K562 (cell line): Measurements from ENCODE around the gene ADAR. TPM values are rescaled to one million over a fixed set of nuclear protein-coding genes. Genes with fewer than 3 reads are reported as not detected.

Experiments
- ATAC-seq: fragments of 200-7000 bp; cut with Tn5 transposase; 3 replicates; pipeline ENCODE4 v1.9.1; 2020; ENCODE audit warnings: moderate library complexity
- BruUV-seq: library from RNA; stranded (reverse); fragments of 400-500 nt; replicated peaks from 2 replicates; lab custom pipeline; 2021; lab: Mats Ljungman, UMichigan
- CTCF ChIA-PET: fragments of 300-600 bp; formaldehyde crosslinking; extraction: SDS; loops from one replicate; lab custom pipeline; 2021; ENCODE audit warnings: low intra/inter-chr PET ratio; lab: Yijun Ruan, JAX
- POLR2A ChIA-PET: fragments of 300-600, 350-650 bp; sonication (Branson Sonifier 250); formaldehyde crosslinking; extraction: SDS; loops from one replicate; lab custom pipeline; 2021; ENCODE audit warnings: antibody characterized with exemption, inconsistent platforms; lab: Yijun Ruan, JAX
- DNase-seq, 4 experiments: peaks; one replicate each; pipeline versions ENCODE4 v3.0.0 to v3.0.0-alpha.2; 2011 to 2018; ENCODE audit warnings: low spot score in 3 of 4, mixed read lengths in 3 of 4; ENCODE audit errors: extremely low read depth in 1 of 4
- FAIRE-seq: peaks from 2 replicates; lab custom pipeline; 2011; peaks lifted over from hg19 to GRCh38; lab: Jason Lieb, UNC
- H2AFZ ChIP-seq: 2 replicates; pipeline ENCODE4 v1.6.0; 2011; ENCODE audit warnings: low read depth, low read length, control low read depth, inconsistent platforms
- H3K27ac ChIP-seq: fragments of 200-600 bp; 3 replicates; pipeline ENCODE4 v1.8.0; 2011; ENCODE audit warnings: low read depth, mild to moderate bottlenecking, control low read depth, inconsistent platforms, low read length, moderate library complexity, mixed read lengths; ENCODE audit errors: extremely low read depth
- H3K27me3 ChIP-seq, 2 experiments: fragments of 300-600 bp in 1 of 2; 2 replicates in 1 of 2; 3 replicates in 1 of 2; pipeline versions ENCODE4 v1.6.0 to v1.8.0; 2011; ENCODE audit warnings: inconsistent platforms in 2 of 2, low read length in 2 of 2, mild to moderate bottlenecking in 1 of 2, mixed read lengths in 1 of 2, moderate library complexity in 1 of 2; ENCODE audit not compliant: control insufficient read depth in 2 of 2, insufficient read depth in 2 of 2
- H3K36me3 ChIP-seq: fragments of 300-600 bp; 3 replicates; pipeline ENCODE4 v1.8.0; 2011; ENCODE audit warnings: mild to moderate bottlenecking, low read length, inconsistent platforms; ENCODE audit not compliant: control insufficient read depth, insufficient read depth
- H3K4me1 ChIP-seq, 2 experiments: fragments of 200-600 bp in 1 of 2; replicated peaks in 1 of 2; 2 replicates in 1 of 2; 3 replicates in 1 of 2; pipeline versions ENCODE4 v1.5.1 to v1.8.0; 2011; ENCODE audit warnings: inconsistent platforms in 2 of 2, low read length in 2 of 2, mild to moderate bottlenecking in 1 of 2, mixed read lengths in 1 of 2, moderate library complexity in 1 of 2; ENCODE audit not compliant: control insufficient read depth in 2 of 2, insufficient read depth in 2 of 2
- H3K4me2 ChIP-seq: 2 replicates; pipeline ENCODE4 v1.6.1; 2011; ENCODE audit warnings: low read length, control low read depth, inconsistent platforms, mixed read lengths; ENCODE audit not compliant: insufficient read depth
- H3K4me3 ChIP-seq: fragments of 200-600 bp; sonication (generic), shearing (Covaris generic); 2 replicates; pipeline ENCODE4 v1.5.1; 2016; ENCODE audit warnings: control low read depth, inconsistent platforms
- H3K79me2 ChIP-seq: fragments of 200-600 bp; 3 replicates; pipeline ENCODE4 v1.8.0; 2011; ENCODE audit warnings: low read length, inconsistent platforms; ENCODE audit not compliant: control insufficient read depth, insufficient read depth
- H3K9ac ChIP-seq, 2 experiments: 2 replicates each; pipeline versions ENCODE4 v1.6.0 to v1.6.1; 2011; ENCODE audit warnings: low read depth in 2 of 2, low read length in 2 of 2, control low read depth in 1 of 2, inconsistent platforms in 1 of 2, mild to moderate bottlenecking in 1 of 2, mixed read lengths in 1 of 2; ENCODE audit not compliant: insufficient read depth in 1 of 2
- H3K9me1 ChIP-seq: one replicate; pipeline ENCODE4 v1.6.0; 2011; ENCODE audit warnings: inconsistent platforms, mild to moderate bottlenecking, low read length, moderate library complexity; ENCODE audit not compliant: control insufficient read depth, insufficient read depth
- H3K9me3 ChIP-seq: replicated peaks from 2 replicates; pipeline ENCODE4 v1.5.1; 2011; ENCODE audit warnings: low read depth, low read length, inconsistent platforms; ENCODE audit not compliant: control insufficient read depth, insufficient read depth
- H4K20me1 ChIP-seq: replicated peaks from 2 replicates; pipeline ENCODE4 v1.6.1; 2011; ENCODE audit warnings: low read length, inconsistent platforms, mixed read lengths; ENCODE audit not compliant: control insufficient read depth, insufficient read depth
- ETS2 ChIP-seq: IDR thresholded peaks from 2 replicates; pipeline ENCODE4 v1.6.1; 2016; ENCODE audit warnings: borderline replicate concordance, missing genetic modification characterization, mild to moderate bottlenecking, moderate library complexity, missing compliant biosample characterization; ENCODE audit not compliant: poor library complexity, severe bottlenecking
- FOXJ3 ChIP-seq: sonication (generic); formaldehyde crosslinking; IDR thresholded peaks from 2 replicates; pipeline ENCODE4 v1.4.0; 2020; ENCODE audit warnings: mild to moderate bottlenecking, missing genetic modification reagents
- KHSRP ChIP-seq: fragments of 450-650 bp; IDR thresholded peaks from 2 replicates; pipeline ENCODE4 v1.6.1; 2017
- POLR2H ChIP-seq: IDR thresholded peaks from 2 replicates; pipeline ENCODE4 v1.6.1; 2016; ENCODE audit warnings: missing genetic modification characterization, low read depth, mild to moderate bottlenecking, control low read depth, missing compliant biosample characterization, moderate library complexity
- SMARCC2 ChIP-seq: fragments of 450-650 bp; IDR thresholded peaks from 2 replicates; pipeline ENCODE4 v1.6.1; 2017; ENCODE audit warnings: antibody characterized with exemption, moderate library complexity, mild to moderate bottlenecking, low read depth
- U2AF1 ChIP-seq: fragments of 200-400 bp; formaldehyde crosslinking; optimal IDR thresholded peaks from 2 replicates; pipeline ENCODE3; 2017; ENCODE audit warnings: mild to moderate bottlenecking, low read depth, low read length, moderate library complexity
- ZNF347 ChIP-seq: fragments of 450-650 bp; formaldehyde crosslinking; IDR thresholded peaks from 2 replicates; pipeline ENCODE4 v1.4.0; 2020; ENCODE audit warnings: low read depth, mild to moderate bottlenecking, moderate library complexity
- WGBS: fragments of 100-300 bp; shearing (Covaris generic); methylation state at CpG from one replicate; pipeline ENCODE4 v1.1.6; 2016; ENCODE audit warnings: low coverage, mixed read lengths; ENCODE audit not compliant: insufficient coverage; ENCODE audit errors: missing lambda C conversion rate; 5-methylcytosine and 5-hydroxymethylcytosine counted together
- in situ Hi-C: fragments of 300-500 bp; cut with MboI; formaldehyde crosslinking; loops from 4 replicates; pipeline ENCODE4 v1.15.0; 2018; ENCODE audit warnings: inconsistent platforms, mixed read lengths
- intact Hi-C: fragments of 100-400 bp; cut with micrococcal nuclease; formaldehyde crosslinking; loops from 2 replicates; pipeline ENCODE4 v1.14.2; 2022
- polyA plus RNA-seq, 8 experiments: library from polyadenylated mRNA; depleted of rRNA in 4 of 8; stranded (reverse) in 5 of 8; unstranded in 3 of 8; fragments of >200 nt; fragmentation: Nextera tagmentation in 2 of 8; fragmentation: Illumina TruSeq in 1 of 8; extraction: Ambion mirVana in 2 of 8; extraction: Trizol in 1 of 8; gene quantifications; 2 replicates each; pipeline versions ENCODE4 v1.2.1 to v1.2.3, GENCODE V29; 2011 to 2014; ENCODE audit warnings: inconsistent platforms in 1 of 8, missing spikeins in 1 of 8
- total RNA-seq, 7 experiments: library from RNA; depleted of rRNA in 6 of 7; stranded (reverse); fragments of >200 nt in 6 of 7; fragmentation: Illumina TruSeq in 2 of 7; extraction: Trizol in 2 of 7; gene quantifications; 2 replicates each; pipeline versions ENCODE4 v1.2.1 to v1.2.3, GENCODE V29; 2011 to 2021; ENCODE audit warnings: low replicate concordance in 1 of 7
- TF ChIP-seq, protein P1 (sequence below): sonication (generic); formaldehyde crosslinking; IDR thresholded peaks from 2 replicates; pipeline ENCODE4 v1.8.1; 2023; ENCODE audit warnings: mild to moderate bottlenecking, missing genetic modification reagents

Gene ADAR
- total and polyA plus RNA-seq, 9 of the 15 experiments (the other 6 are each of a cell fraction or from before 2014, with no cell fraction given) = 30.1 to 123 (median 60.2) TPM

DNA sequence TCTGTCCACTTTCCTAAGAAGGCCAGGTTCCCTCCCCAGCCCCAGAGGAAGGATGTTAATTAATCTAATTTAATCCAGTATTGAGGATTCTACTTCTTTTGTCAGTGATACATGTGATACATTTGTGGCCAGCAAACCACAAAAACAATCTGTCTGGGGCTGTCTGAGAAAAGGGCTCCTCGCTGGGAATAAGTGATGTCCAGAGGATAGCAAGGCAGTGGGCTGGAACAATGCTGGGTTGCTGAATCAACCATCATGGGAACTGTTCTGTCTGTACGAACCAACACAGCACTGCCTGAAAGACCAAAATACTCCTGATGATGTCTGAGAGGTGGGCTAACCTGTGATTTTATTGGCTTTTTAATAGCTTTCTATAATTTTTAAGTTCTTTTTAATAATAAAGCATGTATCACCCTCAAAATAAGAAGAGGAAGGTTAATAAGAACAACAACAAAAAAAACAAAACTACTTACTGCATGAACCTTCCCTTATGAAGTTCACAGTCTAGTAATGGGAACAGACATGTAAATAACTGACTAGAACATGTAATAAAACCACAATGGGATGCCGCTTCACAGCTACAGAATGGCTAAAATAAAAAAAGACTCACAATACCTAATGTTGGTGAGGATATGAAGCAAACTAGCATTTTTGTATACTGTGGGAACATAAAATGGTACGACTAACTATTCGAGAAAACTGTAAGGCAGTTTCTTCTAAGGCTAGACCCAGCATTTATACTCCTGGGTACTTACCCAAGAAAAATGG, 11.4 kb upstream of the ADAR start:
- H3K27ac ChIP-seq = no peak overlapping the region
- FAIRE-seq (no peak), DNase-seq (no peak), ATAC-seq (no peak)
- H3K27me3 ChIP-seq = no peaks in the 10 kb centered on the region
- intact Hi-C loops = no loop called here
- no peak for TF ChIP-seq KHSRP
- no peak for TF ChIP-seq ZNF347 (CRISPR knock-in tag)
- no peak for TF ChIP-seq ETS2
- no peak for TF ChIP-seq FOXJ3 (CRISPR knock-in tag)
- no peak for TF ChIP-seq POLR2H (tag)
- no peak for TF ChIP-seq SMARCC2
- no peak for TF ChIP-seq U2AF1
- TF ChIP-seq, protein P1, sequence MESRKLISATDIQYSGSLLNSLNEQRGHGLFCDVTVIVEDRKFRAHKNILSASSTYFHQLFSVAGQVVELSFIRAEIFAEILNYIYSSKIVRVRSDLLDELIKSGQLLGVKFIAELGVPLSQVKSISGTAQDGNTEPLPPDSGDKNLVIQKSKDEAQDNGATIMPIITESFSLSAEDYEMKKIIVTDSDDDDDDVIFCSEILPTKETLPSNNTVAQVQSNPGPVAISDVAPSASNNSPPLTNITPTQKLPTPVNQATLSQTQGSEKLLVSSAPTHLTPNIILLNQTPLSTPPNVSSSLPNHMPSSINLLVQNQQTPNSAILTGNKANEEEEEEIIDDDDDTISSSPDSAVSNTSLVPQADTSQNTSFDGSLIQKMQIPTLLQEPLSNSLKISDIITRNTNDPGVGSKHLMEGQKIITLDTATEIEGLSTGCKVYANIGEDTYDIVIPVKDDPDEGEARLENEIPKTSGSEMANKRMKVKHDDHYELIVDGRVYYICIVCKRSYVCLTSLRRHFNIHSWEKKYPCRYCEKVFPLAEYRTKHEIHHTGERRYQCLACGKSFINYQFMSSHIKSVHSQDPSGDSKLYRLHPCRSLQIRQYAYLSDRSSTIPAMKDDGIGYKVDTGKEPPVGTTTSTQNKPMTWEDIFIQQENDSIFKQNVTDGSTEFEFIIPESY (CRISPR knock-in tag) = no peak
- peaks cover 9% of the 10 kb centered on the region for H3K9me1 ChIP-seq
- 86% methylated on average over 5 of the region's 5 CpGs for WGBS
- BruUV-seq = no TSS peak
- no peak overlapping the region for H3K9ac ChIP-seq
- ChIA-PET CTCF (no interaction called here), POLR2A (interaction anchor here (1.1 kb wide), 1 partner anchor 8 kb away, joined by 5 read pairs; no protein-coding TSS in a partner anchor)
- H3K4me2 ChIP-seq = no peak overlapping the region
- no peak overlapping the region for H3K4me3 ChIP-seq
- no peak overlapping the region for H2AFZ ChIP-seq
- H3K79me2 ChIP-seq = peaks cover 89% of the 10 kb centered on the region
- in situ Hi-C loops = no loop called here
- peaks cover 5 to 33% of the 10 kb centered on the region in 2 experiments for H3K4me1 ChIP-seq
- H3K9me3 ChIP-seq = no peaks in the 10 kb centered on the region
- peaks cover 31% of the 10 kb centered on the region; the same call in 2 of the 3 replicates for H3K36me3 ChIP-seq
- peaks cover 20% of the 10 kb centered on the region; the same call in 1 of the 2 replicates for H4K20me1 ChIP-seq
